Mesothelial cell of epicardium (in vitro differentiated cells): Measurements from ENCODE around the gene TRIM63. TPM values are rescaled to one million over a fixed set of nuclear protein-coding genes. Genes with fewer than 3 reads are reported as not detected.

Experiments used
- DNase-seq, 2 experiments: peaks; one replicate each; pipeline ENCODE4 v3.0.0; 2021; ENCODE audit warnings: low spot score in 2 of 2; ENCODE audit not compliant: unreplicated experiment in 2 of 2
- H3K27ac Mint-ChIP-seq: 2 replicates; pipeline ENCODE4 v1.8.0; 2021; ENCODE audit warnings: mixed read lengths
- H3K27me3 Mint-ChIP-seq: 2 replicates; pipeline ENCODE4 v1.8.0; 2021; ENCODE audit warnings: low read depth, mixed read lengths
- H3K36me3 Mint-ChIP-seq: 2 replicates; pipeline ENCODE4 v1.8.0; 2021; ENCODE audit warnings: mixed read lengths
- H3K4me1 Mint-ChIP-seq: 2 replicates; pipeline ENCODE4 v1.8.0; 2021; ENCODE audit warnings: mixed read lengths
- H3K4me3 Mint-ChIP-seq: 2 replicates; pipeline ENCODE4 v1.8.0; 2021; ENCODE audit warnings: mild to moderate bottlenecking, moderate library complexity, mixed read lengths
- H3K9me3 Mint-ChIP-seq: 2 replicates; pipeline ENCODE4 v1.8.0; 2021; ENCODE audit warnings: mixed read lengths
- total RNA-seq: library from RNA; stranded (reverse); gene quantifications from 3 replicates; pipeline ENCODE4 v1.2.1, GENCODE V29; 2021
- TF ChIP-seq, protein P1 (sequence below): fragments of 200-600 bp; sonication (generic); IDR thresholded peaks from one replicate; pipeline ENCODE4 v1.5.0; 2021; ENCODE audit warnings: antibody characterized with exemption; ENCODE audit not compliant: unreplicated experiment

Gene TRIM63
- total RNA-seq, 1 donor from 2014 or later, result 1.9 TPM

DNA sequence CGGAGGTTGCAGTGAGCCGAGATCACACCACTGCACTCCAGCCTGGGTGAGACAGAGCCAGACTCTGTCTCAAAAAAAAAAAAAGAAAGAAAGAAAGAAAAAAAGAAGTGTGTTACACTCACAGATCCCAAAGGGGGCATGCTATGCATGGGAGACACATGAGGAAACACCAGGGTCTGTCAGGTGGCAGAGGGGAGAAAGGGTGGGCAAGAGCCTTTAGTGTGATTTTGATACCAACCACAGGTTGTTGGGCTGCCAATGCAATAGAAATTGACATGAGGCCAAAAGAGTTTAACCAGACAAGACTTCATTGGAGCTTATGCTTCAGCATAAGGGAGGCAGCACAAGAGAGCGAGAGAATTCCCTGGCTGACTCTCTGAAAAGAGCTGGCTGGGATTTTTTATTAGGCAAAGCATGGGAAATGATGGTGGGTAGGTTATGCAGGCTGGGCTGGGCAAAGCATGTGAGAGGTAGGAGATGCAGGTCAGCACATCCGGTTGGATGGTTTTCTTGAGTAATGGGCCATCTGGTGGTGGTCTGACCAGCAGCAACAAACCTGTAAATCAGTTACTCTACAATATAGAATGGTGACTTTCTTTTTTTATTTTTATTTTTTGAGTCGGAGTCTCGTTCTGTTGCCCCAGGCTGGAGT lies 57.5 kb downstream of the TRIM63 start:
- no peaks in the 10 kb centered on the region for H3K9me3 Mint-ChIP-seq
- H3K4me3 Mint-ChIP-seq, result no peak overlapping the region
- no peak for DNase-seq
- H3K4me1 Mint-ChIP-seq, result peaks cover 5% of the 10 kb centered on the region
- H3K36me3 Mint-ChIP-seq, result no peaks in the 10 kb centered on the region
- no peak overlapping the region for H3K27ac Mint-ChIP-seq
- peaks cover 5% of the 10 kb centered on the region for H3K27me3 Mint-ChIP-seq
- TF ChIP-seq, protein P1, sequence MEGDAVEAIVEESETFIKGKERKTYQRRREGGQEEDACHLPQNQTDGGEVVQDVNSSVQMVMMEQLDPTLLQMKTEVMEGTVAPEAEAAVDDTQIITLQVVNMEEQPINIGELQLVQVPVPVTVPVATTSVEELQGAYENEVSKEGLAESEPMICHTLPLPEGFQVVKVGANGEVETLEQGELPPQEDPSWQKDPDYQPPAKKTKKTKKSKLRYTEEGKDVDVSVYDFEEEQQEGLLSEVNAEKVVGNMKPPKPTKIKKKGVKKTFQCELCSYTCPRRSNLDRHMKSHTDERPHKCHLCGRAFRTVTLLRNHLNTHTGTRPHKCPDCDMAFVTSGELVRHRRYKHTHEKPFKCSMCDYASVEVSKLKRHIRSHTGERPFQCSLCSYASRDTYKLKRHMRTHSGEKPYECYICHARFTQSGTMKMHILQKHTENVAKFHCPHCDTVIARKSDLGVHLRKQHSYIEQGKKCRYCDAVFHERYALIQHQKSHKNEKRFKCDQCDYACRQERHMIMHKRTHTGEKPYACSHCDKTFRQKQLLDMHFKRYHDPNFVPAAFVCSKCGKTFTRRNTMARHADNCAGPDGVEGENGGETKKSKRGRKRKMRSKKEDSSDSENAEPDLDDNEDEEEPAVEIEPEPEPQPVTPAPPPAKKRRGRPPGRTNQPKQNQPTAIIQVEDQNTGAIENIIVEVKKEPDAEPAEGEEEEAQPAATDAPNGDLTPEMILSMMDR, result peak; percentile 47

DNA sequence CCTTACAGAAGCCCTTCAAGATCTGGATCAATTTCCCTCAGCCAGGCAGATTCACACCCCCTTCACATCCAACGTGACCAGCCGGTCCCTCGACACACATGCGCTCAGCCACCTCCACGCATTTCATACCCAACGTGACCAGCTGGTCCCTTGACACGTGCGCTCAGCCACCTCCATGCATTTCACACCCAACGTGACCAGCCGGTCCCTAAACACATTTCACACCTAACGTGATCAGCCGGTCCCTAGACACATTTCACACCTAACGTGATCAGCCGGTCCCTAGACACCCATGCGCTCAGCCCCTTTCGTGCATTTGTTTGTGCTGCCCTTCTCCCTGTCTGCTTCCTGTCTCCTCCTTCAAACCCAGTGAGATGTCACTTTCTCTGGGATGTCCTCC lies 60.7 kb downstream of the TRIM63 start:
- TF ChIP-seq, protein P1, result no peak
- no peaks in the 10 kb centered on the region for H3K36me3 Mint-ChIP-seq
- peaks cover 5% of the 10 kb centered on the region for H3K4me1 Mint-ChIP-seq
- DNase-seq, result no peak
- peaks cover 8% of the 10 kb centered on the region for H3K27me3 Mint-ChIP-seq
- no peak overlapping the region for H3K4me3 Mint-ChIP-seq
- no peaks in the 10 kb centered on the region for H3K9me3 Mint-ChIP-seq
- H3K27ac Mint-ChIP-seq, result no peak overlapping the region

DNA sequence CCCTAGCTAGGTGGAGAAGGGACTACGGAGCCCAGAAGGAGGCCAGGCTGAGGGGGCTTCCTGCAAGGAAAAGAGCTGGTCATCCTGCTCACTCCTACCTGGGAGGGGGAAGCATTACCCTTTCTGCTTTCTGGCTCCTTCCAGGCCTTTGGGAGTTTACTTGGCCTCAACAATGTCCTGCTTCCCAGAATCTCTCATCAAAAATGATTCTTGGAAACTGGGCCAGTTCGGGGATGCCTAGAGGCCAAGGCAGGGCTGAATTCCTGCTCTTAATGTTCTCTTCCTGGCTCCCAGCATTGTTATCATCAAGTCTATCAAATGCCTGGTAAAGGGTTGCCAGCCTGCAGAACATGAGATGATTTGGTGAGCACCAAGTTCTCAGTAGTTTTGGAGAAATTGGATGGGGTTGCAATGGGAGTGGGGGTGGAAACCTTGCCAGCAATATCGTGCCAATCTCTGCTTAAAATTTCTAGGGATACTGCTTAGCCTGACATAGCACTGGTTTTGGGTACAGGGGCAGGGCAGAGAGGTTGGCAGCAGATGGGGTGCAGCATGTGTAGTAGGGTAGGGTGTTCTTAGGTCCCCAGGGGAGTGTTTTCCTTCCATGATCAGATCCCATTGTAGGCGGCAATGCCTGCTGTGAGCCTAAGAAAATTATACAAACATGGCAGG lies 61.9 kb downstream of the TRIM63 start:
- Mint-ChIP-seq H3K4me3 (no peak overlapping the region), H3K9me3 (no peaks in the 10 kb centered on the region), H3K27me3 (peaks cover 3% of the 10 kb centered on the region), H3K27ac (no peak overlapping the region), H3K36me3 (no peaks in the 10 kb centered on the region), H3K4me1 (peaks cover 5% of the 10 kb centered on the region)
- DNase-seq, result no peak
- TF ChIP-seq, protein P1, result no peak

DNA sequence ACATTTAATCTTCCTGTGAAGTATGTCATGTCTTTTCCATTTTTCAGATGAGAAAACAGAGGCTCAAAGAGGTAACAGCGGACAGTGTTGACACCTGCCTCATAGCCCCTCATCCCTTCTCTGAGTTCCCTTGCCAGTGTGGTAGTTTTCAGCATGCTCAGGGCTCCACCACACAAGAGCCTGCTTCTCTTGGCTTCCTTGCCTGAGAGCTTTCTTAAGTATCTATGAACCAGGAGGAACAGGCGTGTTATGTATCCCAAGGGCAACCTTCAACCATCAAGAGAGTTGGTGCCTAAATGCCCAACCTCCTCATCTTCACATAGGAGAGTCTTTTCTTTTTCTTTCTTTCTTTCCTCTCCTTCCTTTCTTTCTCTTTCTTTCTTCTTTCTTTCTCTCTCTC lies 63.7 kb downstream of the TRIM63 start:
- H3K9me3 Mint-ChIP-seq, result no peaks in the 10 kb centered on the region
- no peak overlapping the region for H3K4me3 Mint-ChIP-seq
- peaks cover 3% of the 10 kb centered on the region for H3K27me3 Mint-ChIP-seq
- TF ChIP-seq, protein P1, result no peak
- peaks cover 2% of the 10 kb centered on the region for H3K4me1 Mint-ChIP-seq
- DNase-seq, result no peak
- H3K27ac Mint-ChIP-seq, result no peak overlapping the region
- no peaks in the 10 kb centered on the region for H3K36me3 Mint-ChIP-seq

DNA sequence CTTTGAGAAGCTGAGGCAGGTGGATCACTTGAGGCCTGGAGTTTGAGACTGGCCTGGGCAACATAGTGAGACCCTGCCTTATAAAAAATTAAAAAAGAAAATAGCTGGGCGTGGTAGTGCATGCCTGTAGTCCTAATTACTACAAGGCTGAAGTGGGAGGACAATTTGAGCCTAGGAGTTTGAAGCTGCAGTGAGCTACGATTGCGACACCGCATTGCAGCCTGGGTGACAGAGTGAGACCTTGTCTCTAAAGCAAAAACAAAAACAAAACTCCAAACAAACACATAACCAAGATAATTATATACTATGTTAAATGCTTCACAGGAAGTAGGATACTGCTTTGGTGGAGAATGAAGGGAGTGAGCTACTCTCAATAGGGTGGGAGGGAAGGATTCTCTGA lies 64.2 kb downstream of the TRIM63 start:
- H3K36me3 Mint-ChIP-seq, result no peaks in the 10 kb centered on the region
- H3K9me3 Mint-ChIP-seq, result no peaks in the 10 kb centered on the region
- H3K4me1 Mint-ChIP-seq, result peaks cover 7% of the 10 kb centered on the region
- H3K4me3 Mint-ChIP-seq, result no peak overlapping the region
- TF ChIP-seq, protein P1, result no peak
- DNase-seq, result no peak
- H3K27ac Mint-ChIP-seq, result no peak overlapping the region
- peaks cover 3% of the 10 kb centered on the region for H3K27me3 Mint-ChIP-seq

Other genes with a start within 250 kb of the TRIM63 start
- 74.3 to 76.6 TPM (median 74.7 TPM) in 3 replicates for gene MTFR1L, start 247.7 kb downstream of the TRIM63 start, total RNA-seq
- 2.4 to 2.8 TPM (median 2.7 TPM) in 3 replicates for gene AUNIP, start 208.2 kb downstream of the TRIM63 start, total RNA-seq
- gene PAQR7, start 191.9 kb downstream of the TRIM63 start, total RNA-seq, result 24.0 to 26.8 TPM (median 24.0 TPM) in 3 replicates
- gene STMN1, start 161.2 kb downstream of the TRIM63 start, total RNA-seq, result 464 to 480 TPM (median 472 TPM) in 3 replicates
- gene PAFAH2, start 69.6 kb downstream of the TRIM63 start, total RNA-seq, result 8.7 to 9.9 TPM (median 9.1 TPM) in 3 replicates
- gene EXTL1, start 45.9 kb downstream of the TRIM63 start, total RNA-seq, result 6.9 to 8.2 TPM (median 7.1 TPM) in 3 replicates
- 9.2 to 10.7 TPM (median 10.3 TPM) in 3 replicates for gene SLC30A2, start 21.5 kb downstream of the TRIM63 start, total RNA-seq
- gene PDIK1L, start 44.2 kb upstream of the TRIM63 start, total RNA-seq, result 18.3 to 19.4 TPM (median 19.1 TPM) in 3 replicates
- 0.58 to 0.84 TPM (median 0.69 TPM) in 3 replicates for gene FAM110D, start 91.4 kb upstream of the TRIM63 start, total RNA-seq
- gene C1orf232, start 101.3 kb upstream of the TRIM63 start, total RNA-seq, result not detected in 3 replicates
- 27.1 to 28.7 TPM (median 28.6 TPM) in 3 replicates for gene ZNF593, start 102.3 kb upstream of the TRIM63 start, total RNA-seq
- not detected in 3 replicates for gene ZNF593OS, start 104.2 kb upstream of the TRIM63 start, total RNA-seq
- 50.2 to 53.9 TPM (median 52.2 TPM) in 3 replicates for gene CNKSR1, start 109.9 kb upstream of the TRIM63 start, total RNA-seq
- gene CATSPER4, start 123.0 kb upstream of the TRIM63 start, total RNA-seq, result 0.27 to 0.38 TPM (median 0.29 TPM) in 3 replicates
- gene CEP85, start 166.6 kb upstream of the TRIM63 start, total RNA-seq, result 18.2 to 22.7 TPM (median 20.3 TPM) in 3 replicates
- gene SH3BGRL3, start 212.5 kb upstream of the TRIM63 start, total RNA-seq, result 35.6 to 37.4 TPM (median 36.3 TPM) in 3 replicates
- 28.3 to 29.6 TPM (median 29.6 TPM) in 3 replicates for gene UBXN11, start 239.0 kb upstream of the TRIM63 start, total RNA-seq